Left lung (tissue), 10 donors: ENCODE results near the gene ZDHHC24. TPM values are rescaled to one million over a fixed set of nuclear protein-coding genes. Genes with fewer than 3 reads are reported as not detected.
"Not testable (repeated sequence)": the region's sequence is repeated elsewhere in the genome, so short reads cannot be mapped to it uniquely, and the experiment has no call there.

Experiments used
- ATAC-seq: fragments of 200-7000 bp; cut with Tn5 transposase; one replicate; pipeline ENCODE4 v1.9.1; 2020; ENCODE audit warnings: moderate library complexity
- DNase-seq, 4 donors: peaks; one replicate each; pipeline ENCODE4 v3.0.0-alpha.2; 2013 to 2020
- H3K27ac ChIP-seq, 2 donors: fragments of 200-600 bp; sonication (generic) in 1 of 2; one replicate each; pipeline versions ENCODE4 v1.5.0 to v1.8.0; 2020 to 2021
- H3K27me3 ChIP-seq, 2 donors: fragments of 200-600 bp; sonication (generic) in 1 of 2; one replicate each; pipeline versions ENCODE4 v1.5.0 to v1.8.0; 2020 to 2021
- H3K36me3 ChIP-seq, 2 donors: fragments of 200-600 bp; sonication (generic) in 1 of 2; one replicate each; pipeline versions ENCODE4 v1.5.0 to v1.8.0; 2020 to 2021
- H3K4me1 ChIP-seq, 2 donors: fragments of 200-600 bp; one replicate each; pipeline ENCODE4 v1.8.0; 2021
- H3K4me3 ChIP-seq, 2 donors: fragments of 200-600 bp; sonication (generic) in 1 of 2; one replicate each; pipeline versions ENCODE4 v1.5.0 to v1.8.0; 2020 to 2021; ENCODE audit warnings: mild to moderate bottlenecking in 1 of 2
- H3K9me3 ChIP-seq, 2 donors: fragments of 200-600 bp; sonication (generic) in 1 of 2; one replicate each; pipeline versions ENCODE4 v1.5.0 to v1.8.0; 2020 to 2021
- intact Hi-C, 2 donors: fragments of 100-400 bp; cut with DNase I; formaldehyde crosslinking; loops; one replicate each; pipeline versions ENCODE4 v1.11.2 to v1.14.2; 2022
- polyA plus RNA-seq, 6 donors: library from polyadenylated mRNA; unstranded; fragments of 120-200 nt; gene quantifications; one replicate each; pipeline ENCODE4 v1.2.1, GENCODE V29; 2013; ENCODE audit not compliant: insufficient read length in 6 of 6
- total RNA-seq, 2 donors: library from RNA; stranded (reverse); fragmentation: NEBNext Ultra II Directional; extraction: Animal tissue kit (Norgen Biotek cat#: 25700); gene quantifications; one replicate each; pipeline ENCODE4 v1.2.1, GENCODE V29; 2021
- TF ChIP-seq, protein P1 (sequence below), 2 donors: fragments of 200-600 bp; sonication (generic) in 1 of 2; IDR thresholded peaks; one replicate each; pipeline versions ENCODE4 v1.5.0 to v1.8.0; 2021; ENCODE audit warnings: antibody characterized with exemption in 2 of 2
- donor health status: DM: no; HTN: yes; CAD: no.
- donor health status: DM: no; HTN: no; CAD: no.

Gene ZDHHC24
- total and polyA plus RNA-seq, 8 donors: 4.7 to 17.0 (median 5.8) TPM

DNA sequence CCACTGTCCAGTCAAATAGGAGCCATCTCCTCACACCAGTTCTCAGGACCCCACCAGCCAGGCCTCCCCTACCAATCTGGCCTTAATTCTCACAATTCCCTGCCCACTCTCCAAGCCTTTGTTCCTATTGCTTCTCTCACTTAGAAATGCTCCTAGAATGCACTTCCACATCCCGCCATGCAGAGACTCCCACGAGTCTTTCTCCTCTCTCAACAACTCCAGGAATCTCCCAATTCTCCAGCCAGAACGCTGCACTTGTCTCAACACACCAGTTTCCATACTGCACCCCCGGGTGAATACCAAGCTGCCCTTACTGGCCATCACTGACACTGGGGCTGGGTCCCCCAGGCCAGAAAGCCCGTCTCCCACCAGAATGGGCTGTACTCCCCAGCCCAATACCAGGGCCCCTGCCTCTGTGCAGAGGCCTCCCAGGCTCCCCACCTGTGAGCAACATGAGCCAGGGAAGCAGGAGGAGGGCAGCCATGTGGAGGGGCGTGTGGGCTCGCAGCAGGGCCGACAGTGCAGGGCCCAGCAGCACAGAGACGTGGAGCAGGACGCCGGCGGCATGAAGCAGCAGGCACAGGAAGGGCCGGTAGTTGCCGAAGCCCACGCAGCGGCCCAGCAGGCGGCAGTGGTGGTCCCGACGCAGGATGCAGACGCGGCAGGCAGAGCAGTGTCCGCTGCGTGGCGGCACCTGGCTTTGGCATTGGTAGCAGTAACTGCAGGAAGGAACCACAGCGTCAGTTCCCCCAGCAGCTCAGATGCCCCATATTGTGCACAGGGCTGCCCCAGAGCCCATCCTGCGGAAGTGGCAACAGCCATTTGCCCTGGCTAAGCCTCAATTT is 2.4 kb downstream of the ZDHHC24 start:
- TF ChIP-seq, protein P1, sequence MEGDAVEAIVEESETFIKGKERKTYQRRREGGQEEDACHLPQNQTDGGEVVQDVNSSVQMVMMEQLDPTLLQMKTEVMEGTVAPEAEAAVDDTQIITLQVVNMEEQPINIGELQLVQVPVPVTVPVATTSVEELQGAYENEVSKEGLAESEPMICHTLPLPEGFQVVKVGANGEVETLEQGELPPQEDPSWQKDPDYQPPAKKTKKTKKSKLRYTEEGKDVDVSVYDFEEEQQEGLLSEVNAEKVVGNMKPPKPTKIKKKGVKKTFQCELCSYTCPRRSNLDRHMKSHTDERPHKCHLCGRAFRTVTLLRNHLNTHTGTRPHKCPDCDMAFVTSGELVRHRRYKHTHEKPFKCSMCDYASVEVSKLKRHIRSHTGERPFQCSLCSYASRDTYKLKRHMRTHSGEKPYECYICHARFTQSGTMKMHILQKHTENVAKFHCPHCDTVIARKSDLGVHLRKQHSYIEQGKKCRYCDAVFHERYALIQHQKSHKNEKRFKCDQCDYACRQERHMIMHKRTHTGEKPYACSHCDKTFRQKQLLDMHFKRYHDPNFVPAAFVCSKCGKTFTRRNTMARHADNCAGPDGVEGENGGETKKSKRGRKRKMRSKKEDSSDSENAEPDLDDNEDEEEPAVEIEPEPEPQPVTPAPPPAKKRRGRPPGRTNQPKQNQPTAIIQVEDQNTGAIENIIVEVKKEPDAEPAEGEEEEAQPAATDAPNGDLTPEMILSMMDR (IDR thresholded peaks at IDR 0.05): peak in 1 of 2 donors; percentile 37
- no peaks in the 10 kb centered on the region for H3K9me3 ChIP-seq
- peak overlapping the region; percentile 4 to 15 for H3K27ac ChIP-seq
- H3K4me1 ChIP-seq: peaks cover 11 to 44% of the 10 kb centered on the region in 2 donors
- intact Hi-C loops: no loop called here
- DNase-seq: peak; percentile 37 to 85 (median 60)
- H3K36me3 ChIP-seq: peaks cover 0 to 44% of the 10 kb centered on the region in 2 donors
- peaks cover 0 to 7% of the 10 kb centered on the region in 2 donors for H3K27me3 ChIP-seq
- no peak for ATAC-seq
- no peak overlapping the region for H3K4me3 ChIP-seq

DNA sequence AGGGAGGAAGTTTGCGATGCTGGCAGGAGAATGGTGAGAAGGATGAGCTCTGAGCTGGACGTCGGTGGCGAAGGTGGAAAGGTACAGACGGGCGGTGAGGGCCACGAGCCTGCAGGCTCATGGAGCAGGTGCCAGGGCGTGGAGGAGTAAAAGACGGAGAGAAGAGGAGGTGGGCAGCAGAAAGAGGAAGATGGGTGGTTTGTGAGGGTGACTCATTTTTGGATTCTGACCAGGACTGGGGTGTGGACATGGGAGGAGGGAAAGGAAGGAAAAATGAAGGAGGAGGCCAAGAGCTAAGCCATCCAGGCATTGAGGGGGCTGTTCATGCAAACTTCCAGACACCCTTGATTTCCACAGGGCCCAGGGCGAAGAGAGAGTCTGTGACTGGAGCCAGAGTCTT is 3.5 kb downstream of the ZDHHC24 start:
- Histone ChIP-seq H3K36me3 (peaks cover 0 to 54% of the 10 kb centered on the region in 2 donors), H3K9me3 (no peaks in the 10 kb centered on the region), H3K4me3 (no peak overlapping the region), H3K4me1 (peaks cover 11 to 44% of the 10 kb centered on the region in 2 donors), H3K27me3 (peaks cover 0 to 7% of the 10 kb centered on the region in 2 donors), H3K27ac (no peak overlapping the region)
- intact Hi-C loops: no loop called here
- TF ChIP-seq, protein P1 (IDR thresholded peaks at IDR 0.05): no peak
- DNase-seq (no peak), ATAC-seq (no peak)

DNA sequence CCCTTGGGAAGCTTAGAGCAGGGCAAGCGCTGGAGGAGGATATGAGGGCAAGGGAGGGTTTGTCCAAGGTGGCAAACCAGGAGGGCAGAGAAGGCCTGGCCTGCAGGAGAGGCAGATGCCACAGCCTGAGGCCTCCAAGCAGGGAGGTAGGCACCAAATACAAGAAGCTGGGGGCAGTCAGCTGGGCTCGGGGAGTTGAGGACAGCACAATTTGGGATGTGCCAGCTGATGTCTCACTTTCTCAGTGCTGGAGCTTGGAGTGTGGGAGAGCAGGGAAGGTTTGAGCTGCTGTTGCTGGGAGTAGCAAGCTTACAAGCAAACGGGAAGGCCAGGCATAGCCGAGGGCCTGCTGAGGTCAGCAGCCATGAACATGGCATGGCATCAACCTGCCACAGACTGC is 4.0 kb downstream of the ZDHHC24 start:
- Histone ChIP-seq H3K9me3 (no peaks in the 10 kb centered on the region), H3K27ac (no peak overlapping the region), H3K4me1 (peaks cover 11 to 42% of the 10 kb centered on the region in 2 donors), H3K4me3 (no peak overlapping the region), H3K27me3 (peaks cover 0 to 5% of the 10 kb centered on the region in 2 donors), H3K36me3 (peaks cover 0 to 57% of the 10 kb centered on the region in 2 donors)
- intact Hi-C loops: no loop called here
- DNase-seq (no peak), ATAC-seq (no peak)
- TF ChIP-seq, protein P1 (IDR thresholded peaks at IDR 0.05): no peak

DNA sequence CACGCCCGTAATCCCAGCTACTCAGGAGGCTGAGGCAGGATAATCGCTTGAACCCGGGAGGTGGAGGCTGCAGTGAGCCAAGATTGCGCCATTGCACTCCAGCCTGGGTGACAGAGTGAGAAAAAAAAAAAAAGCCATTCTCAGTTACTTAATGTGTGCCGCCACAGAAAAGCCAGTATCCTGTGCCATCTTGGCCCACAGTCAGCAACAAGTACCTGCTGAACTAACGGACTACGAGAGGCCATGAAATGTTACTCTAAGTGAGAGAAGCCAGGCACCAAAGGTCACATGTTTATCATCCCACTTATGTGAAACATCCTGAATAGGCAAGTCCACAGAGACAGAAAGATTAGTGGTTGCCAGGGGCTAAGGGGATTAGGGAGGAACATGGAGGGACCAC is 5.2 kb downstream of the ZDHHC24 start:
- peaks cover 0 to 70% of the 10 kb centered on the region in 2 donors for H3K36me3 ChIP-seq
- H3K4me3 ChIP-seq, DNase-seq, H3K27me3 ChIP-seq, ATAC-seq, H3K9me3 ChIP-seq, intact Hi-C loops, H3K27ac ChIP-seq: not testable (repeated sequence)
- H3K4me1 ChIP-seq: peaks cover 6 to 34% of the 10 kb centered on the region in 2 donors

DNA sequence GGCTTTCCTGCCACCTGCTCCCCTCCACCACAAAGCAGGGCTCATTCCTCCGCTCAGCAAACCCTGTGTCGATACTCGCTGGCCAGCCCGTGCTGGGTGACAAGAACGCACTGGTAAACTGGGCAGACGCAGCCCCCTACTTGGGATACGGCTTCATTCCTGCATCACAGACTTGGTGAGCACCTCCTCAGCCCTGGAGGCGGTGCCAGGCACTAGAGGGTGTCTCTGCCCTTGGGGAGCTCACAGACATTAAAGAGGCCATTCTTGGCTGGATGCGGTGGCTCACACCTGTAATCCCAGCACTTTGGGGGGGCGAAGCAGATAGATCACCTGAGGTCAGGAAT is 6.0 kb downstream of the ZDHHC24 start:
- Histone ChIP-seq H3K4me3 (no peak overlapping the region), H3K27ac (no peak overlapping the region), H3K36me3 (peaks cover 0 to 74% of the 10 kb centered on the region in 2 donors), H3K4me1 (peaks cover under 1 to 27% of the 10 kb centered on the region in 2 donors), H3K27me3 (no peaks in the 10 kb centered on the region), H3K9me3 (no peaks in the 10 kb centered on the region)
- intact Hi-C loops: no loop called here
- ATAC-seq: no peak
- no peak for DNase-seq
- TF ChIP-seq, protein P1 (IDR thresholded peaks at IDR 0.05): no peak
